Liver (tissue), 9 donors: ENCODE measurements around the gene CXCL1. TPM values are rescaled to one million over a fixed set of nuclear protein-coding genes. Genes with fewer than 3 reads are reported as not detected.

Source experiments
- DNase-seq: peaks from one replicate; pipeline ENCODE4 v3.0.0-alpha.2; 2017; ENCODE audit warnings: low spot score
- H3K27ac ChIP-seq, 2 donors: one replicate each; pipeline ENCODE4 v1.7.0; 2013; ENCODE audit warnings: inconsistent platforms in 2 of 2, low read length in 2 of 2, control low read depth in 1 of 2, low read depth in 1 of 2, mild to moderate bottlenecking in 1 of 2
- H3K27me3 ChIP-seq, 4 donors: one replicate each; pipeline versions ENCODE4 v1.6.1 to v1.7.0; 2013; ENCODE audit warnings: low read length in 3 of 4, inconsistent platforms in 1 of 4, mild to moderate bottlenecking in 1 of 4, moderate library complexity in 1 of 4; ENCODE audit not compliant: control insufficient read depth in 4 of 4, insufficient read depth in 4 of 4
- H3K36me3 ChIP-seq, 4 donors: one replicate each; pipeline versions ENCODE4 v1.6.1 to v1.7.0; 2013; ENCODE audit warnings: low read length in 3 of 4, mild to moderate bottlenecking in 3 of 4, low read depth in 1 of 4, moderate library complexity in 1 of 4; ENCODE audit not compliant: control insufficient read depth in 4 of 4, insufficient read depth in 3 of 4
- H3K4me1 ChIP-seq, 4 donors: one replicate each; pipeline versions ENCODE4 v1.6.1 to v1.7.0; 2013; ENCODE audit warnings: low read length in 3 of 4, mild to moderate bottlenecking in 3 of 4, moderate library complexity in 1 of 4; ENCODE audit not compliant: control insufficient read depth in 4 of 4, insufficient read depth in 4 of 4
- H3K4me3 ChIP-seq, 3 donors: one replicate each; pipeline versions ENCODE4 v1.6.1 to v1.7.0; 2013; ENCODE audit warnings: low read length in 3 of 3, control low read depth in 1 of 3, low read depth in 1 of 3, mild to moderate bottlenecking in 1 of 3
- H3K9ac ChIP-seq, 2 donors: one replicate each; pipeline ENCODE4 v1.7.0; 2013; ENCODE audit warnings: low read length in 2 of 2, mild to moderate bottlenecking in 2 of 2, moderate library complexity in 2 of 2, control low read depth in 1 of 2, low read depth in 1 of 2
- H3K9me3 ChIP-seq, 4 donors: one replicate each; pipeline versions ENCODE4 v1.6.1 to v1.7.0; 2013; ENCODE audit warnings: low read length in 3 of 4; ENCODE audit not compliant: control insufficient read depth in 4 of 4
- ATF3 ChIP-seq: IDR thresholded peaks from 2 replicates; pipeline ENCODE4 v1.6.1; 2016; ENCODE audit warnings: antibody characterized with exemption
- EGR1 ChIP-seq, 2 donors: IDR thresholded peaks; 2 replicates each; pipeline ENCODE4 v1.6.1; 2016 to 2018; ENCODE audit warnings: antibody characterized with exemption in 2 of 2, low read depth in 2 of 2
- FOXA2 ChIP-seq: IDR thresholded peaks from 2 replicates; pipeline ENCODE4 v1.6.1; 2016; ENCODE audit warnings: antibody characterized with exemption
- GABPA ChIP-seq, 2 donors: IDR thresholded peaks in 1 of 2; conservative IDR thresholded peaks in 1 of 2; 2 replicates each; pipeline ENCODE4 v1.6.1; 2016; ENCODE audit warnings: antibody characterized with exemption in 2 of 2, mild to moderate bottlenecking in 1 of 2, moderate library complexity in 1 of 2
- HNF4A ChIP-seq, 2 donors: conservative IDR thresholded peaks; 2 replicates each; pipeline ENCODE4 v1.6.1; 2016; ENCODE audit warnings: antibody characterized with exemption in 2 of 2, mild to moderate bottlenecking in 2 of 2
- JUND ChIP-seq, 2 donors: IDR thresholded peaks; 2 replicates each; pipeline ENCODE4 v1.6.1; 2016; ENCODE audit warnings: antibody characterized with exemption in 2 of 2
- MAX ChIP-seq: IDR thresholded peaks from 2 replicates; pipeline ENCODE4 v1.6.1; 2016; ENCODE audit warnings: antibody characterized with exemption
- NR2F2 ChIP-seq: IDR thresholded peaks from 2 replicates; pipeline ENCODE4 v1.6.1; 2016; ENCODE audit warnings: antibody characterized with exemption
- RAD21 ChIP-seq, 2 donors: IDR thresholded peaks; 2 replicates each; pipeline ENCODE4 v1.6.1; 2016; ENCODE audit warnings: antibody characterized with exemption in 2 of 2, mild to moderate bottlenecking in 2 of 2
- REST ChIP-seq: IDR thresholded peaks from 2 replicates; pipeline ENCODE4 v1.6.1; 2016; ENCODE audit warnings: antibody characterized with exemption, mild to moderate bottlenecking
- RXRA ChIP-seq, 2 donors: IDR thresholded peaks; 2 replicates each; pipeline ENCODE4 v1.6.1; 2017 to 2018; ENCODE audit warnings: antibody characterized with exemption in 2 of 2, mild to moderate bottlenecking in 1 of 2
- TAF1 ChIP-seq: conservative IDR thresholded peaks from 2 replicates; pipeline ENCODE4 v1.6.1; 2016; ENCODE audit warnings: antibody characterized with exemption, mild to moderate bottlenecking
- YY1 ChIP-seq: IDR thresholded peaks from 2 replicates; pipeline ENCODE4 v1.6.1; 2016; ENCODE audit warnings: antibody characterized with exemption, mild to moderate bottlenecking
- WGBS: extraction: QIAGEN DNeasy Blood & Tissue Kit; methylation state at CpG from one replicate; pipeline ENCODE4 v1.1.7; 2013; 5-methylcytosine and 5-hydroxymethylcytosine counted together
- polyA plus RNA-seq, 2 donors: library from polyadenylated mRNA; stranded (reverse) in 1 of 2; unstranded in 1 of 2; fragments of 200-250 nt in 1 of 2; fragments of >200 nt in 1 of 2; fragmentation: Nextera tagmentation in 1 of 2; extraction: Ambion mirVana in 1 of 2; gene quantifications; one replicate each; pipeline versions ENCODE4 v1.2.1 to v1.2.3, GENCODE V29; 2013 to 2015
- total RNA-seq, 2 donors: library from RNA; depleted of rRNA; stranded (reverse); fragments of >200 nt; gene quantifications; one replicate each; pipeline ENCODE4 v1.2.3, GENCODE V29; 2014
- donor health status: healthy.
- donor health status: healthy.
- donor health status: healthy.
- donor health status: healthy.
- donor health status: healthy.

Gene CXCL1
- total and polyA plus RNA-seq, 4 donors, result 0.97 to 4.2 (median 2.8) TPM; not detected in 1

- no peaks in the 10 kb centered on the region for H3K4me1 ChIP-seq
- no peaks in the 10 kb centered on the region for H3K36me3 ChIP-seq
- H3K4me3 ChIP-seq, result no peak overlapping the region
- no peak overlapping the region for H3K9ac ChIP-seq
- H3K27me3 ChIP-seq, result no peaks in the 10 kb centered on the region
- no peak overlapping the region for H3K27ac ChIP-seq
- no peak for DNase-seq
- H3K9me3 ChIP-seq, result no peaks in the 10 kb centered on the region
- WGBS, result 51% methylated on average over 1 of the region's 1 CpG
- no peak for TF ChIP-seq HNF4A (conservative IDR thresholded peaks at IDR 0.05)
- no peak for TF ChIP-seq RXRA (IDR thresholded peaks at IDR 0.05)
- TF ChIP-seq YY1, result no peak
- TF ChIP-seq REST, result no peak
- no peak for TF ChIP-seq FOXA2
- TF ChIP-seq ATF3, result no peak
- TF ChIP-seq NR2F2, result no peak
- TF ChIP-seq EGR1 (IDR thresholded peaks at IDR 0.05; ENCODE audit: low read depth in 2 of 2), result no peak
- no peak for TF ChIP-seq TAF1
These were observed 14.1 kb downstream of the CXCL1 start for GRCh38 chr4:73883306-73883705.

- no peaks in the 10 kb centered on the region for H3K9me3 ChIP-seq
- H3K4me3 ChIP-seq, result no peak overlapping the region
- no peaks in the 10 kb centered on the region for H3K4me1 ChIP-seq
- H3K9ac ChIP-seq, result no peak overlapping the region
- no peak for DNase-seq
- H3K36me3 ChIP-seq, result no peaks in the 10 kb centered on the region
- no peak for TF ChIP-seq YY1
- TF ChIP-seq REST, result no peak
- no peak for TF ChIP-seq FOXA2
- no peak for TF ChIP-seq RXRA (IDR thresholded peaks at IDR 0.05)
- TF ChIP-seq JUND (IDR thresholded peaks at IDR 0.05), result no peak
- TF ChIP-seq MAX, result no peak
- TF ChIP-seq TAF1, result no peak
- TF ChIP-seq RAD21 (IDR thresholded peaks at IDR 0.05), result no peak
- no peak for TF ChIP-seq GABPA (IDR thresholded peaks at IDR 0.05 in 1 of 2, conservative IDR thresholded peaks at IDR 0.05 in 1 of 2)
- no peak for TF ChIP-seq NR2F2
- H3K27ac ChIP-seq, result no peak overlapping the region
- no peaks in the 10 kb centered on the region for H3K27me3 ChIP-seq
- WGBS, result 76% methylated on average over 4 of the region's 4 CpGs
These were observed 16.5 kb downstream of the CXCL1 start for GRCh38 chr4:73885574-73886267.
